GM19328 (cell line): ENCODE data around the gene FOXP1.
A peak's percentile ranks its signal among the peaks of the same experiment; 100 is the strongest.

Source experiments
- ATAC-seq: cut with Tn5 transposase; IDR thresholded peaks from one replicate; pipeline ENCODE4 v1.9.1; 2021; ENCODE audit warnings: mild to moderate bottlenecking, moderate library complexity; ENCODE audit not compliant: unreplicated experiment

FOXP1 gene

GRCh38 chr3:71433631-71434030, 149.9 kb downstream of the FOXP1 start:
- no peak for ATAC-seq

DNA sequence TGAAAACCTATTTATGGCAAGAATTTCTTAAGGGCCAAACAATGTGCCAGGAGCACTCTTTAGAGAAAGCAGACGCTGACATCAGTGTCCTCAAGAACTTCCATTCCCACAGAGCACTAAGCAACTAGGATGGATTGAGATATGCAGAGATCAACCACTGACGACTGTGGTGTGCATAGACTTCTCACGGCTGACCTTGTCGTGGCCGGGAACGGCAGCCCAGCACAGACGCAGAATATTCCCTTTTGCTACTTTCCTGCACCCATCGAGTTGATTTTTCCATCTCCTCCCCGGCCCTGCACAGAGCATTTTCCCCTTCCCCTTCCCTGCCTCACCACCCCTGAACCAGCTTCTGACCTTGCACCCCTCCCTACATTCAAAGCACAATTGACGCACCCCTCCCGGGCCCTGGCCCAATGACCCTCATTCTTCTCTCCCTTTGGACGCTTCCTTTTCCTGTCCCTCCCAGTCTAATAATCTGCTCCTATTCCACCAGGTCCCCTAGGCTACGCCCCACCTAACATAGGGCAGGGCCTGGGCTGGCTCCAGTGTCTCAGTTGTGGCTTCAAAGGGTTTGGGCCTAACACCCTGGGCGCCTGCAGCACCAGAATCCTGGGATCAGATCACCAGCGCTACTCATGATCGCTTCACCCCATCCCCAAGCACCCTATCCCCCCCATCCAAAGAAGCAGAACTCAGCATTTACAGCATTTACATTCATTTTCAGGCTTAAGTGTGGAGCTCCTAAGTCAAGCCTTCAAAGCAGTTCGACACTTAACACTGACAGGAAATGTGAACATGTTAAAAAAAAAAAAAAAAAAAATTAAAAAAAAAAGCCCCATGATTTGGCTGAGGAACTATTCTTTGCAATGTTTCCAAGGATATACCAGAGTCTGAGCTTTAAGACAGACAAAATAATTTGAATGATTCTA, 151.2 kb downstream of the FOXP1 start:
- no peak for ATAC-seq

DNA sequence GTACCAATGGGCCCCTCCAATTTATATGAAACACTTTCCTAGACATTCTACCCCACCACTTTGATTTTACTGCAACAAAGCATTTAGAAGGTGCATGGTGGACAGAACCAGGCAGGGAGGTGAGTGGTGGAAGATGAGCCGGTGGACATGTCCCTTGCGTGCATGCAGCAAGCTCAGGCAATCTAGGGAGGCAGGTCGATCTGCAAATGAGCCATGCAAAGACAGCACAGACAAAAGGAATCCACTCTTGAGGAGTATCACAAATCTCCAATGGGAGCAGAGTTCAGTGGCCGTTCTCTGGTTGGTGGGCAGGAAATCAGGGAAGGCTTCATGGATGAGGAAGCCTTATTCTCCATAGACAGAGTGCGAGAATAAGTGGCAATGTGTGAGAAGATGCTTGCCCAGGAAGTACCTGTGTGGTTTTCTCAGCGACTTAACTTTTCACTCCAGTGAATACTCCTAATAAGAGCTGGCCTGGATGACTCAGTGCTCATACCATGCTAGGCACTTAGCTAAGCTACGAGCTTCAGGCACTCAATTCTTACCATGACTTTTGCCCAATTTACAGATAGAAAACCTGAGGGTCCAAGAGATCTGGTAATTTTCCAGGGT, 152.5 kb downstream of the FOXP1 start:
- no peak for ATAC-seq

DNA sequence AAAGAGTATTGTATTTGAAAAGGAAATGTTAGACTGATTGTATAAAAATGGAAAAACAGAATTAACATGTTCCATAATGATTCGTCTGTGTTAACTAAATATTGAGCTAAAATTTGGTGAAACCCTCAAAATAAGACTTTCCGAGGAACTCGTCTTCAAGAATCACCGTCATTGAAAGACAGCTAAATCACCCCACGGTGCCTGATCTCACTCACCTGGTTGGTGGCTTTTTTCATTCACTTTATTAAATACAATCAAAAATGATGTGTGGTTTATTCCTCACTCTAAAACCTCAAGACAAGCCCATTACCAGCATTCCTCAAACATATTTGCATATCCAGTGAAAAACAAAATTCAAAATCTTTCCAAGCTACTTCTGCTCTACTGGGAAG, 153.9 kb downstream of the FOXP1 start:
- no peak for ATAC-seq

DNA sequence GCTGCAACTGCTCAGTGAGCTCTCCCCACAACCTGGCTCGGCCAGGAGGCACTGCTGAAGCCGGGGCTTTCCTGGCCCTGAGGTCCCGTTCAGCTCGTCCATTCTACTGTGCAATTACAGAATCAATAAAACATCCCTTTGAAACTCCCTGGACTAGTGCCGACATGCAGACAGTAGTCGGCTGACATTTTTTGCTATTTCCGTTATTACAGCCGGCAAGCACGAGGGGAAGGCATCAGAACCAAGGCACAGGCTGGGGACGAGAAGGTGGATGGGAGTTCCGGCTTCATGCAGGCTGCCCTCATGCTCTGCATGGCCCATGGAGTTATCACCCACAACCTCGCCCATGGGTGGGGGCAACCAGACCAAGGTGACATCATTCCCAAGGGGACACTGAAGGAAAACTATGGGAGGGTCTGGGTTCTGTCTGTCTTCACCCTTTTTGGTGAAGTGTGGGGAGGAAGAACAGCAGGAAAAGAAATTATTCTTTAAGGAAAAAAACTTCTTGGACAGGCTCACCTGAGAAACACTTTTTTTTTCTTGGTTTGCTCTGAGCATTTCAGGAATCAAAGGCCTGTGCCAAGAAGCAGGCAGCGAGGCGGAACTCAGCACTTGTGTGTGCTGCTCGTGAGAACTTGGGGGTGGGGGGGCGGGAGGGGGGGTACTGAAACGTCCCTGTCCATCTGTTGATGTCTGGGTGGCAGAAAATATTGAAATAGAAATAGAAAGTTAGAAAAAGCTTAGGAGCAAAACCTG, 154.5 kb downstream of the FOXP1 start:
- no peak for ATAC-seq

GRCh38 chr3:71425491-71426071, 157.9 kb downstream of the FOXP1 start:
- no peak for ATAC-seq

GRCh38 chr3:71423151-71423906, 160.2 kb downstream of the FOXP1 start:
- ATAC-seq = no peak

GRCh38 chr3:71421820-71422566, 161.5 kb downstream of the FOXP1 start:
- ATAC-seq = peak; percentile 76

DNA sequence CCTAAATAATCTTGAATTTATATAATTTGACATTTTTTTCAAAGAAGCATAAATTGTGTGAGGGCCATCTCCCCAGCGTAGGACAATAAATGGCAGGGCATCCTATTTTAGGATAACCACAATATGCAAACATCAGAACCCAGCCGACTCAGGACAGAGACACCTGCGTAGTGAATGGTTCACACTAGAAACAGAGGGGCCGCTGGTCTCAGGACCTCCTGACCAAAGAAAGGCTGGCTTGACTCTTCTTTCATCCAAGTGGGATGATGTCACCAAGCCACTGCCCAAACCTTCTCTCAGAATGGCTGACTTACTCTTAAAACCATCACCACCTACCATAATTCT, 162.1 kb downstream of the FOXP1 start:
- ATAC-seq = peak; percentile 48

- ATAC-seq = no peak
Observed at GRCh38 chr3:71419369-71419768, 164.2 kb downstream of the FOXP1 start.

DNA sequence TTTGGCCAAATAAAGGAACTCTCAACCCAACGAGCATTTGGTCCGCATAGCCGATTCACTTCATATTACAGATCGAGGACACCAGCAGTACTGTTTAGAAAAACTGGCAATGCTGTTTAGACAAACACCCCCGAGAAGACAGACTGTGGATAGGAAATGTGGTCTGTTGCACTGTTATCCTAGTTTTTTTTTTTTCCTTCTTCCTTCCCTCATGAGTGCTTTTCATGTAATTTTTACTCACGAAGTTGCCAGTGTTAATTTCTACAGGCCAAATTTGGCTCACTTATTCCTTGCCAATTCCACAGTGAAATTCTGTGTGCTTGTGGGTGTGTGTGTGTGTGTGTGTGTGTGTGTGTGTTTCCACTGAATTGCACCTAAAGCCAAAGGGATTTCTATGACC, 165.7 kb downstream of the FOXP1 start:
- no peak for ATAC-seq

GRCh38 chr3:71416876-71417275, 166.7 kb downstream of the FOXP1 start:
- no peak for ATAC-seq

DNA sequence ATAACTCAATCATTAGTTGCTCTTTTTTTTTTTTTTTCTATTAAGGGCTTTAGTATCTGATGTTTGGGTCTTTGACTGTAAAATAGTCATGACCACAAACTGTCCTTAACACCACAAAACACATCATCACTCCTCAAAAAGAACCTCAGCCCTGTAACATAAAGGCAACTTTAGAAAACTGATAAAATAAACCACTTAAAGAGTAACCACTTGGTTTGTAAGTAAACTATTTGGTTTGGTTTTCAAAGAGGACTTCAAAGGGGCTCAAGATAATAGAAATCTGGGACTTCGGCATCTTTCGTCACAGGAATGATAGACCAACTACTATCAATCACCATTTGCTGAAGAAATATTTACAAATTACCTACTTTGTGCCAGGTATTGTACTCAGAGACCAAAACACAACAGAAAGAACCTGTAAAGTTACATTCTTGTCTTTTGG, 167.8 kb downstream of the FOXP1 start:
- ATAC-seq = no peak

DNA sequence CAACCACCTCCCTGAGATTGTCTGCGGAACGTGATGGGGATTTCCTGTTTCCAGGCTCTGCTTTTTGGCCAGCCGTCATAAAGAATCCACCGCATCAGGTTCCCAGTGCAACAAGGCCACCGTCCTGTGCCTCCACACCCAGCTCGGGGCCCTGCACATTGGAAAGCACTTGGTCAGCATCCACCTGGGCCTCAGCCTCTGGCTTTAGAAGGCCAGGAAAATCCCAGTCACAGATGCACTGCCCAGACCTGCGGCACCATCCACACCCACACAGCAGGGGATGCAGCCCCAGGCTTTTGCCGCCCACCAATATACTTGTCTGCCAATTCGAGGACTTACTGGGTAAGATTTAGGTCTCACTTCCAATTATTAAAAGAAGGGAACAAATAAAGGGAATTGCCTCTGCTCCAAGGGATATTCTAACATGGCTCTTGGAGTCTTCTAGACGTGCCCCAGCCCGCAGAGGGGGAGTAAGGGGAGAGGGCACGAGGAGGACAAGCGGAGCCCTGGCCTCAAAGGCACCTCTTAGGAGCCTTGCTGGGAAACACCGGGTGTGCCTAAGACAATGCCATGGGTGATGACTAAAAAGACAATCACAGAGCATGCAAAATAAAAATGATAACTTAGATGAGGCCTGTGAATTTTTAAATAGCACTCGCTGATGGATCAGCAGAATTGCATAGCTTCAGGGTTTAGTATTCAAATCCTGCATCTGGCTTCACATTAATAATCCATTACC, 169.2 kb downstream of the FOXP1 start:
- ATAC-seq = no peak

DNA sequence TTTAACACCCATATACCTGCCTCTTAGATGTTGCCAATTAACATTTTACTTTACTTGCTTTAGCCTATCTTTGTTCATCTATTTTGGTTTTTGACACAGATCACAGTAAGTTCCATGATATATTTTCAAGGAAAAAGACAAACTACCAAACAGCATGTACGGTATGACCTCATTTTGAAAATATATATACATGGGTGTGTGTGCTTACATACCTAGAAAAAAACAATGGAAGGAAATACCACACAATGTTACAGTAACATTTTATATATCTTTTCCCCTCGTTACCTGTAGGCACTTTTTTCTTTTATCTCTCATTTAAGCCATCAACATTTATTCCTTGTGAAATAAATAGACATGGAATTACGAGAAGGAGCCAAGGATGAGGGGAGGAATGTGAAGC, 170.0 kb downstream of the FOXP1 start:
- no peak for ATAC-seq

GRCh38 chr3:71409352-71409751, 174.2 kb downstream of the FOXP1 start:
- ATAC-seq = no peak

- ATAC-seq = no peak
Observed at GRCh38 chr3:71408903-71409302, 174.6 kb downstream of the FOXP1 start.

- no peak for ATAC-seq
Observed at GRCh38 chr3:71407823-71408222, 175.7 kb downstream of the FOXP1 start.
